Uterus (tissue), 2 donors: ENCODE results near the gene TXNDC5.

Experiments used
- CTCF ChIP-seq, 4 experiments: fragments of 200-600 bp in 2 of 4; fragments of 450-650 bp in 2 of 4; sonication (generic) in 2 of 4; IDR thresholded peaks; one replicate each; pipeline ENCODE4 v1.5.1; 2016 to 2019; ENCODE audit warnings: antibody characterized with exemption in 4 of 4, mild to moderate bottlenecking in 2 of 4, moderate library complexity in 1 of 4
- POLR2A ChIP-seq, 2 donors: fragments of 450-650 bp; IDR thresholded peaks; one replicate each; pipeline ENCODE4 v1.6.1; 2016; ENCODE audit warnings: antibody characterized with exemption in 2 of 2, mild to moderate bottlenecking in 1 of 2, moderate library complexity in 1 of 2

GRCh38 chr6:7900621-7901020 lies 10.0 kb downstream of the TXNDC5 start:
- TF ChIP-seq CTCF (IDR thresholded peaks at IDR 0.05) (no peak), POLR2A (IDR thresholded peaks at IDR 0.05) (no peak)
